KMS-11 (cell line): ENCODE data around the gene FAM81B.
"Not testable (repeated sequence)": the region's sequence is repeated elsewhere in the genome, so short reads cannot be mapped to it uniquely, and the experiment has no call there.

ENCODE experiments used
- H2AFZ ChIP-seq: fragments of 200-600 bp; sonication (generic); 2 replicates; pipeline ENCODE4 v1.6.1; 2016; ENCODE audit warnings: antibody characterized with exemption, mixed run types, low read depth
- H3K27ac ChIP-seq: fragments of 200-600 bp; sonication (generic); 2 replicates; pipeline ENCODE4 v1.6.1; 2016; ENCODE audit warnings: mild to moderate bottlenecking, mixed run types
- H3K27me3 ChIP-seq: fragments of 200-600 bp; sonication (generic); 2 replicates; pipeline ENCODE4 v1.6.1; 2017; ENCODE audit warnings: mild to moderate bottlenecking, low read depth, mixed run types, moderate library complexity; ENCODE audit not compliant: insufficient read depth
- H3K36me3 ChIP-seq: fragments of 200-600 bp; sonication (generic); 2 replicates; pipeline ENCODE4 v1.6.1; 2017; ENCODE audit warnings: mild to moderate bottlenecking, mixed run types; ENCODE audit not compliant: insufficient read depth
- H3K4me1 ChIP-seq: fragments of 200-600 bp; sonication (generic); 2 replicates; pipeline ENCODE4 v1.6.1; 2016; ENCODE audit warnings: mild to moderate bottlenecking, low read depth, mixed run types; ENCODE audit not compliant: poor library complexity, severe bottlenecking
- H3K4me2 ChIP-seq: fragments of 200-600 bp; sonication (generic); 2 replicates; pipeline ENCODE4 v1.7.0; 2016; ENCODE audit warnings: mild to moderate bottlenecking, mixed run types
- H3K4me3 ChIP-seq: fragments of 200-600 bp; sonication (generic); IDR thresholded peaks from 2 replicates; pipeline ENCODE4 v1.6.1; 2017; ENCODE audit warnings: low read depth, low read length, mixed read lengths; ENCODE audit not compliant: insufficient read depth
- H3K79me2 ChIP-seq: fragments of 200-600 bp; sonication (generic); 2 replicates; pipeline ENCODE4 v1.6.1; 2016; ENCODE audit warnings: low read depth, mixed run types; ENCODE audit not compliant: insufficient read depth
- H3K9ac ChIP-seq: fragments of 200-600 bp; sonication (generic); 2 replicates; pipeline ENCODE4 v1.6.1; 2016; ENCODE audit warnings: mild to moderate bottlenecking, mixed run types
- H4K20me1 ChIP-seq: fragments of 200-600 bp; sonication (generic); 2 replicates; pipeline ENCODE4 v1.6.1; 2016; ENCODE audit warnings: mild to moderate bottlenecking, mixed run types; ENCODE audit not compliant: insufficient read depth
- TF ChIP-seq, protein P1 (sequence below): fragments of 200-600 bp; sonication (generic); conservative IDR thresholded peaks from 2 replicates; pipeline ENCODE4 v1.6.1; 2017; ENCODE audit warnings: low read depth, mild to moderate bottlenecking, antibody characterized with exemption, low read length, moderate library complexity, mixed read lengths

FAM81B gene, protein sequence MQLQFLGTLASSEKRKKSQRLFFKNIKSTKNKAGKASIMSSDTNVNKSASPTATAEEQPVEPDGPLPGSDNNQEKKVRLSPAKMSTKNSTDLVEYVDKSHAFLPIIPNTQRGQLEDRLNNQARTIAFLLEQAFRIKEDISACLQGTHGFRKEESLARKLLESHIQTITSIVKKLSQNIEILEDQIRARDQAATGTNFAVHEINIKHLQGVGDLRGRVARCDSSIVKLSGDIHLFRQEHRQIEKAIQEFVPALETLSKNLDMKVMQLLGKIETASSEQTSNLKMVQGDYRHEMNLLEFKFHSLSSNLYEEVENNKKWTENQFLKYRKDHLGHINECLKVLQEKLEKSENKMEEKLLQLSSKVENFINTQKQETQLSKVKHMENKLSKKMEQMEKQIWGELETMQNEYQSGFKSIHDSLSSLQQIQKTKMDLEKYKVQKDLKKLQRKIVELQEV

DNA sequence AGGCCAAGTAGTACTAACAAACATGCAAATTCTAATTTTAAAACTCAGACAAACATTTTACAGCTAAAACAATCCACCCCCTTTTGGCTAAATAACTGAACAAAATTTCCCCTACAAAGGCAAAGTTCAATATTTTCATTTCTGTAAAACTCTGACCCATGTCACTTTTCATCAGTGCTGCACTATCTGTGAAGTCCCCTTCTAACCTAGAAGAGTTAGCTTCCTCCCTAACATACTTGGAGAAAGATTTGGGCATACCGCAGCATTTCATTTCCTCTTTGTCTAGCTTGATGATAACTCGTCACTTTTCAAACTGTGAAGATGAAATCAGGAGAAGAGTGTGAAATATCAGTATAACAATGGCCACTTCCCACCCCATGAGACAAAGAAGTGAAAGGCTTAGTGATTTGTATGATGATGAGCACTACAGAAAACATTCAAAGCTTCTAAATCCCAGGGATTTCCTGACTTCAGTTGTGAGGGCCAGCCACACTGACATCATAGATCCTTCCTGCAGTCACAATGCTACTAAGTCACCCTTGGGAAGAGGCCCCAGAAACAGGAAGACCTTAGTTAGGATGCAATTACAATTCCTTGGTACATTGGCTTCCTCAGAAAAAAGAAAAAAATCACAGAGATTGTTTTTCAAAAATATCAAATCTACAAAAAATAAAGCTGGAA lies at the start of gene FAM81B:
Gene FAM81B (plus strand): TSS at position 555 of the 681 bp plus-strand sequence. CDS start 24 bp downstream, at position 579.
- Histone ChIP-seq H3K9ac (no peak within 1 kb of the TSS), H3K4me2 (no peak within 1 kb of the TSS), H3K4me1 (peaks cover 6% of the 10 kb centered on the region), H3K36me3 (no peaks in the 10 kb centered on the region), H3K79me2 (no peaks in the 10 kb centered on the region), H2AFZ (no peak within 1 kb of the TSS), H3K4me3 (no peak within 1 kb of the TSS), H4K20me1 (no peaks in the 10 kb centered on the region), H3K27ac (no peak within 1 kb of the TSS), H3K27me3 (no peaks in the 10 kb centered on the region)
- TF ChIP-seq, protein P1, sequence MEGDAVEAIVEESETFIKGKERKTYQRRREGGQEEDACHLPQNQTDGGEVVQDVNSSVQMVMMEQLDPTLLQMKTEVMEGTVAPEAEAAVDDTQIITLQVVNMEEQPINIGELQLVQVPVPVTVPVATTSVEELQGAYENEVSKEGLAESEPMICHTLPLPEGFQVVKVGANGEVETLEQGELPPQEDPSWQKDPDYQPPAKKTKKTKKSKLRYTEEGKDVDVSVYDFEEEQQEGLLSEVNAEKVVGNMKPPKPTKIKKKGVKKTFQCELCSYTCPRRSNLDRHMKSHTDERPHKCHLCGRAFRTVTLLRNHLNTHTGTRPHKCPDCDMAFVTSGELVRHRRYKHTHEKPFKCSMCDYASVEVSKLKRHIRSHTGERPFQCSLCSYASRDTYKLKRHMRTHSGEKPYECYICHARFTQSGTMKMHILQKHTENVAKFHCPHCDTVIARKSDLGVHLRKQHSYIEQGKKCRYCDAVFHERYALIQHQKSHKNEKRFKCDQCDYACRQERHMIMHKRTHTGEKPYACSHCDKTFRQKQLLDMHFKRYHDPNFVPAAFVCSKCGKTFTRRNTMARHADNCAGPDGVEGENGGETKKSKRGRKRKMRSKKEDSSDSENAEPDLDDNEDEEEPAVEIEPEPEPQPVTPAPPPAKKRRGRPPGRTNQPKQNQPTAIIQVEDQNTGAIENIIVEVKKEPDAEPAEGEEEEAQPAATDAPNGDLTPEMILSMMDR: no peak

DNA sequence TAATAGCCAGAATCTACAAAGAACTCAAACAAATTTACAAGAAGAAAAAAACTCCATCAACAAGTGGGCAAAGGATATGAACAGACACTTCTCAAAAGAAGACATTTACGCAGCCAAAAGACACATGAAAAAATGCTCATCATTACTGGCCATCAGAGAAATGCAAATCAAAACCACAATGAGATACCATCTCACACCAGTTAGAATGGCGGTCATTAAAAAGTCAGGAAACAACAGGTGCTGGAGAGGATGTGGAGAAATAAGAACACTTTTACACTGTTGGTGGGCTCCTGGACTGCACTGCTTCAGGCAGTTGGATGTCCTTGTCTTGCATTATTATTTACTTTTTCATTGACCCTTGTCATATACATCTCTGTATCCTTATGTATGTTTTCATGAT lies 49.7 kb upstream of the FAM81B start:
- not testable (repeated sequence) for H3K36me3 ChIP-seq, H3K27me3 ChIP-seq, H2AFZ ChIP-seq, H3K79me2 ChIP-seq, H3K4me3 ChIP-seq, H3K9ac ChIP-seq, H3K4me1 ChIP-seq, H4K20me1 ChIP-seq, H3K27ac ChIP-seq, H3K4me2 ChIP-seq

DNA sequence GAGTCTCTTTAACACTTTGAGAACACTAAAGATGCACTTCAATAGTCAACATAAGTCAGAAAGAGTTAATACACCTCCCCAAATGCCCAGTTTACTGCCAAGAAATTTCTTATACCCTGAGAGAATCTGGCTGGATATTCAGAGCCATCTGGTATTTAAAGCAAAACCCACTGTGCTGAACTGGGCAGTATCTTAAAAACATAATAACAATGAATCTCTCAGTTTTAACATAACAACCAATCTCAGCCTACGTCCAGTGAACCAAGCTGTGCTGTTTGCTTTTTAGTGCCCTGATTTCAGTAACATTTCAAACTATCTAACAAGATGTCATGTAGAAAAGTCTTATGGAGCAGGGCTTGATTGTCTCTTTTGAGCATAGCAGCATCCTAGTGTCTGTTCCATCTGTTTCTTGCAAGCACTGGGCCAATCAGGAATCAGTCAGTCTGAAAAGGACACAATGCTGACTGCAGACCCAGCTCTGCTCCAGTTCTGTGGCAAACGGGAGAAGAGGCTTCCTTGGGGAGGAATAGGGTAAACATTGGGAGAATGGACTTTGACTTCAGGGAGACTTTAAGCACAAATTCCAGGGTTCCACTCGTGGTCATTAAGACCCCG lies 43.6 kb upstream of the FAM81B start:
- H3K27ac ChIP-seq: no peak overlapping the region
- H3K79me2 ChIP-seq: no peaks in the 10 kb centered on the region
- H3K4me1 ChIP-seq: no peaks in the 10 kb centered on the region
- H3K36me3 ChIP-seq: no peaks in the 10 kb centered on the region
- H4K20me1 ChIP-seq: no peaks in the 10 kb centered on the region
- no peak overlapping the region for H3K9ac ChIP-seq
- no peak overlapping the region for H3K4me2 ChIP-seq
- H3K4me3 ChIP-seq: no peak overlapping the region
- TF ChIP-seq, protein P1: no peak
- H3K27me3 ChIP-seq: no peaks in the 10 kb centered on the region
- no peak overlapping the region for H2AFZ ChIP-seq

DNA sequence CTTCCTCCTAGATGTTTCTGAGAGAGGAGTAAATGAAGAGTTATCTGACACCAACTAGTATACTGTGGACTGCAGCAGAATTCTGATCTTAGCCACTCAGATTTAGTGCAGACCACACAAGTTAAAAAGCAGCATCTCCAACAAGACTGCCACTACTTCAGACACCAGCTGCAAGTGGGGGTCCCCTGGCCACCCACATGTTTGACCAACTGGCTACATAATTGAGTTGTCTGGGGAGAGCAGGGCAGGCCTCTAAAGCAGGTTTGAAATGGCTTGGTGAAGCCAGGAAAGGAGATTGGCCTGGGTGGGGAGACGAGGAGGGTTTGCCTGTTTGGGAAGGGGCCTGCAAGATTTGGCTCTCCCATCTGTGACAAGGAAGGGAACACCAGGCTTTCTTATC lies 40.5 kb upstream of the FAM81B start:
- H2AFZ ChIP-seq: no peak overlapping the region
- H3K4me2 ChIP-seq: no peak overlapping the region
- H3K4me1 ChIP-seq: no peaks in the 10 kb centered on the region
- H4K20me1 ChIP-seq: no peaks in the 10 kb centered on the region
- no peaks in the 10 kb centered on the region for H3K27me3 ChIP-seq
- no peaks in the 10 kb centered on the region for H3K79me2 ChIP-seq
- TF ChIP-seq, protein P1: no peak
- no peak overlapping the region for H3K9ac ChIP-seq
- H3K4me3 ChIP-seq: no peak overlapping the region
- no peak overlapping the region for H3K27ac ChIP-seq
- H3K36me3 ChIP-seq: no peaks in the 10 kb centered on the region
